GM19395 (cell line): Measurements from ENCODE around the gene ARHGEF4.

Experiments
- ATAC-seq: cut with Tn5 transposase; IDR thresholded peaks from one replicate; pipeline ENCODE4 v1.9.1; 2021; ENCODE audit warnings: mild to moderate bottlenecking, moderate library complexity; ENCODE audit not compliant: unreplicated experiment

The ARHGEF4 gene

DNA sequence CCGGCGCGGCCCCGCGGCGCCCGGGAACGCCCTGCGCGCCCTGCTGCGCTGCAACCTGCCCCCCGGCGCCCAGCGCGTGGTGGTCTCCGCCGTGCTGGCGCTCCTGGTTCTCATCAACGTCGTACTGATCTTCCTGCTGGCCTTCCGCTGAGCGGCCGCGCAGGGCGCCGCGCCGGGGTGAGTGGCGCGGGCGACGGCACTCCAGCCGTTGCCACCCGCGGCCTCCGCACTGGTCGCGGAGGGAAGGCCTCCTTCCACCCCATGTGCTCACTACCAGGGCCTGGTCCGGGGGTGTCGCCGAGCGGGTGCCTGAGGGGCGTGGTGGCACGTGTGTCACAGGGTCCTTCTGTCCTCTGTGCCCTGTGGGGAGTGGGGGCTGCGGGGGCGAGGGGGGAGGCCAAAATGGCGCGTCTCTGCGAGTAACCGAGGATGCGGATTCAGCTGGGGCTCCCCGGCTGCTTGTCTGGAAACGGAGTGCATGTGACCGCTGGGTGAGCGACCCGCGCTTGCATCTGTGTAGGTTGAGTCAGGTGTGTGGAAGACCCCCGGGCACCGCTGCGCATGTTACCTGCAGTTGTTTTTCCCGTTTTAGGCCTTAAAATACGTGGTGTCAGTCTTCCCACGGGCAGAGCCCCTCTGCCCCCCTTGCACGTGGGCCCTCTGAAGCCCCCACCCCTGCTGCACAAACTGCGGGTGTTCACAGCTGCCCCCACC, 198.6 kb downstream of the ARHGEF4 start:
- ATAC-seq: no peak

DNA sequence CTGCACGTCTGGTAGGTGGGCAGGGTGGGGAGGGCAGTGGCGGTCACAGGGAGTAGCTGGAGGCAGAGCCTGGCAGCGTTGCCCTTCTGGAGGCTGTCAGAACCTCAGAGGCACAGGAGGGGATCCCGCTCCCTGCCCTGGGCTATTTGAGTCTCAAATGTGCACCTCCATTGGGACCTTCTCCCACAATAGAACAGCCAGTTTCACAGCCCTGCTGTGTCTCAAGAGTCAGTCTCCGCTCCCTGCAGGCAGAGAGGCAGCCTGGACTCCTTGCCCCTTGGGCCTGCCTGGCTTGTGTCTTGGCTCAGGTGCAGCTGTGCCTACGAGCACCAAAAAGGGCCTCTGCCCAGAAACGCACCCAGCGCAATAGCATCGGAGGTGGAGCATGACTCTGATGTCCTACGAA, 199.1 kb downstream of the ARHGEF4 start:
- ATAC-seq: no peak

DNA sequence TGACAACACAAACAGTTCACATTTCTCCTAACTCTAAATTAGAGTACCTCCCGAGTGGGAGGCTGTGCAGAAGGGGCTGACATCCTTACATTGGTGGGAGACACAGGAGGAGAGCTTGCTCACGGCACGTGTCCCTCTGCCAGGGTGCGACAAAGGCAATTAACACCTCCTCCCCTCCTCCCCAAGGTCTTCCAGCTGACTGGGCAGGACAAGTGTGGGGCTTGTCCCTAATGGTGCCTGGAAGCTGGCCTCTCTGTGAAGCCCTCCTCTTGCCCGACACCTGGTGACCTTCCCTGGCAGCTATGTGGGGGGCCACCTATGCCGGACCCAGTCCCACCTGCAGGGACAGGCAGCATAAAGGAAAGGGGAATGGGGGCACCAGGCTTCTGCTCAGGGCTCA, 199.6 kb downstream of the ARHGEF4 start:
- no peak for ATAC-seq

DNA sequence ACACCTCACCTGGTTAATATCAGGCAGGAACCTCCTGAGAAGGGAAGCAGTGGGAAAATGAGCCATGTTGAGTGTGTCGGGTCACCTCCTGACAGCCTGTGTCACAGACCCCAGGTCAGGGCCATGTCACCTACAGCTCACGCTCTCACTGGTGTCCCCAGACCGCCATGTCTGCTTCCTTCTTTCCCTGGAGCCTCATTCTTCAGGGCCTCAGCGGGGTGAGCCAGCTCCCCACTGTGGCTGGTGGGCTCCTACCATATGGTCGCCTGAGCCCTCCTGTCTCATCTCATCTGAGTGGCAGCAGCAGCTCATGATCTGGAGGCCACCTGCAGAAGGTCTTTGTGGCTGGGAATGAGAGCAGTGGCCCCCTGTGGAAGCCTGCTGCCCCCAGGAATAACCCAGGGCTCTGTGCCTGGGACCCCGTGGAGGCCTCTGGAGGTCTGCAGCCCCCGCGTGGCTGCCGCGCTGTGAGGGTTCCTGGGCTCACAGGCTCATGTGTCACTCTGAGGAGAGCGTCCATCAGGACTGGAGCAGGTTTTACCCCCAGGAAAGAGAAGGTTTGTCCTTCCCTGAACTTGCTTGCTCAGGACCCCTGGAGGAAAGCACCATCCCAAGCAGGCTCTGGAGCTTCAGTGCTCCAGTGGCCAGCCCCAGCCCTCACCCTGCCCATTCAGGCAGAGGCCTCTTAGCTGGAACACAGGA, 200.1 kb downstream of the ARHGEF4 start:
- no peak for ATAC-seq

DNA sequence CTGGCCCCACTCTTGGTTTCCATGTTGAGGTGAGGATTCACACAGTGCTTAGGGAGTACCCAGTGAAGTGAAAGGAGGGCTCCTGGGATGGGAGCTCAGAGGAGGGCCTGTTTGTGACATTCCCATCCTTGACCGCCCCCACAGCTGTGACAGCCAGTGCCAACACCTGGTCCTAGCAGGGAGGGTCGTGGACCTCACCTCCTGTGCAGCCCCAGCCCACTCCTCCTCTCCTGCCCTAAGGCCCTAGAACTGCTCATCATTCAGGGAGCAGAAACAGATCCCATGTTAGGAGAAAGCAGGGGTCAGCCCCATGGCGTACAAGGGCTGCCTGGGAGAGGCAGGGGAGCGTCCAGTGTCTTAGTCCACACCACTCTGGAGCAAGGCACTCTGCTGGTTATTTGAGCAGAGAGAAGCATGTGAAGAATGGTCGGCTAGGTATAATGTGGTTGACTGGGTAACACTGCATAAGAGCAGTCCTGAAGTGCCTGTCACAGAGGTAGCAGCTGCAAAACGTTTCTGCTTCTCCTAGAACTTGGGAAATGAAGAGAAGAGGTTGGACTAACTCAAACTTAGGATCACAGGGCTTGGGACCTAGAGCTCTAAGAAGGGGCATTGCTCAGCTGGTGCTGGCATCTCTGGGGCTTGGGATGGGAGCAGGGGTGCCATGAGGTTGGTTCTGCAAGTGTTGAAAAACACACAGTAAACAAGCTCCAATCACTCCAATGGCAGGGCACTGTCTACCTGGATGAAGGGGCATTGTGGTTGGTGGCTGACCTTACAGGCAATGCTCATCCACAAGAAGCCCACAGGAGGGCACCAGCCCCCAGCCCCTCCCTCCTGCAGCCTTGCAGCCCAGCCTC, 200.9 kb downstream of the ARHGEF4 start:
- ATAC-seq: no peak

DNA sequence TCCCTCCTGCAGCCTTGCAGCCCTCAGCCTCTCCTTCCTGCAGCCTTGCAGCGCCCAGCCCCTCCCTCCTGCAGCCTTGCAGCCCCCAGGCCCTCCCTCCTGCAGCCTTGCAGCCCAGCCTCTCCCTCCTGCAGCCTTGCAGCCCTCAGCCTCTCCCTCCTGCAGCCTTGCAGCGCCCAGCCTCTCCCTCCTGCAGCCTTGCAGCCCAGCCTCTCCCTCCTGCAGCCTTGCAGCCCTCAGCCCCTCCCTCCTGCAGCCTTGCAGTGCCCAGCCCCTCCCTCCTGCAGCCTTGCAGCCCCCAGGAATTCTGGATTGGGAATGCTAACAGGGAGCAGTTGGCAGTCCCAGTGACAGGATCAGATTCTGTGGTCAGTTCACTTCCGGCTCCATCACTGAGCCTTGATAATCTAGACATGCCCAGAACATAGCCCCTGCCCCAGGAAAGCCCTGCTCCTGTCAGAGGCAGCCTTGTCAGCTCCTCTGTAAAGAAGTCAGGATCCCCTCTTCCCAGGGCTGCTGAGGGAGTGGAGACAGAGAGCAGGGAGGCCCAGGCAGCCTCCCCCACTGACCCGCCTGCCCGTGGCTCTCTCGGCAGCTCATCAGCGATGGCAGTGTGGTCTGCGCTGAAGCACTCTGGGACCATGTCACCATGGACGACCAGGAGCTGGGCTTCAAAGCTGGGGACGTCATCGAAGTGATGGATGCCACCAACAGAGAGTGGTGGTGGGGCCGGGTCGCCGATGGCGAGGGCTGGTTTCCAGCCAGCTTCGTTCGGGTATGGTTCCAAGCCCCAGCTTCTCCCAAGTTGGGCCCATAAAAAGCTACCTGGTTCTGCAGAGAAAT, 201.8 kb downstream of the ARHGEF4 start:
- ATAC-seq: no peak

DNA sequence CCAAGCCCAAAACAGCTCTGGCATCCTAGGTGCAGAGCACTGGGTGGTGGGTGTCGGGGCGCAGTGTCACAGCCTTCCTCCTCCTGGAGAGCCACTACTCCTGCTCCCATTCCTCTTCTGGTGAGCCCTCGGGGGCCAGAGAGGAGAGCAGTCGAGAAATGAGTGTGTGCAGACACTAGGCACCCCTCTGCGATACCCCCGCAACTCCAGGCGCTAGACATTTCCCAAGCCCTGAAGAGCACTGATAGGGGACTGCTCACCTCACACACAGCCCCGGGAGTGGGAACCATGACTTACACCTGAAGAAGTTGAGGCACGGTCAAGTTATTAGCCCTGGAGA, 202.4 kb downstream of the ARHGEF4 start:
- ATAC-seq: no peak

DNA sequence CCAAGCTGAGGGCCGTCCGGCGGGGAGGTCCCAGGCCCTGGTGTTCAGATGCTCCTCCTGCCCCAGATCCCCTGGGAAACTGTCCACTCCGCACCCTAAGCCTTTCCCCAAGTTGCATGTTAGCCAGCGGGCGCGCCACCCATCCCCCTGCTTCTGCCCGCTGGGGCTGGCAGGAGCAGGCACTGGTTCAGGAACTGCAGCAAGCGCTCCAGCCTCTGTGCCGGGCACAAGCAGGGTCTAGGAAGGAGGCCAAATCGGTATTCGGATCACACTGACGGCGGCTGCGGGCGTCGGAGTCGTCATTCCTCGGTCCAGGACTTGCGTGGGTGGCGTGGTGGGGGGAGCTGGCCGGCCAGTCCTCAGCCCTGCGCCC, 202.8 kb downstream of the ARHGEF4 start:
- ATAC-seq: no peak

DNA sequence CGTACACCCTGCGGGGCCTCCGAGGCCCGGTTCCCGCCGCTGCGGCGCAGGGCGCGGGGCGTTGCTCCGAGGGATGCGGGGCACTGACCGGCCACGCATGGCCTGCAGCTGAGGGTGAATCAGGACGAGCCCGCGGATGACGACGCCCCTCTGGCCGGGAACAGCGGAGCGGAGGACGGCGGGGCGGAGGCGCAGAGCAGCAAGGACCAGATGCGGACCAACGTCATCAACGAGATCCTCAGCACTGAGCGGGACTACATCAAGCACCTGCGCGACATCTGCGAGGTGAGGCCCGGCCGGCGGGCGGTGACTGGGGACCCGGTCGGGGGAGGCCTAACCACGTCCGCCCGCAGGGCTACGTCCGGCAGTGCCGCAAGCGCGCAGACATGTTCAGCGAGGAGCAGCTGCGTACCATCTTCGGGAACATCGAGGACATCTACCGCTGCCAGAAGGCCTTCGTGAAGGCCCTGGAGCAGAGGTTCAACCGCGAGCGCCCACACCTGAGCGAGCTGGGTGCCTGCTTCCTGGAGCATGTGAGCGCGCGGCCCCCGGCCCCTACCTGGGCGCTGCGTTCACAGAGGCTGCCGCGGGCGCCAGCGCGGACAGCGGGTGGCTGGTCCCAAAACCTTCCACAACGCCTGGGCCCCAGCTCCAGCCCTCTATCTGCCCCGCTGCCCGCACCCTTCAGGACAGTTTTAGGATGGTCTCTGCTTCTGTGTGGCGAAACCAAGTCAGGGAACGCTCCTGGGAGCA, 203.4 kb downstream of the ARHGEF4 start:
- ATAC-seq: no peak

DNA sequence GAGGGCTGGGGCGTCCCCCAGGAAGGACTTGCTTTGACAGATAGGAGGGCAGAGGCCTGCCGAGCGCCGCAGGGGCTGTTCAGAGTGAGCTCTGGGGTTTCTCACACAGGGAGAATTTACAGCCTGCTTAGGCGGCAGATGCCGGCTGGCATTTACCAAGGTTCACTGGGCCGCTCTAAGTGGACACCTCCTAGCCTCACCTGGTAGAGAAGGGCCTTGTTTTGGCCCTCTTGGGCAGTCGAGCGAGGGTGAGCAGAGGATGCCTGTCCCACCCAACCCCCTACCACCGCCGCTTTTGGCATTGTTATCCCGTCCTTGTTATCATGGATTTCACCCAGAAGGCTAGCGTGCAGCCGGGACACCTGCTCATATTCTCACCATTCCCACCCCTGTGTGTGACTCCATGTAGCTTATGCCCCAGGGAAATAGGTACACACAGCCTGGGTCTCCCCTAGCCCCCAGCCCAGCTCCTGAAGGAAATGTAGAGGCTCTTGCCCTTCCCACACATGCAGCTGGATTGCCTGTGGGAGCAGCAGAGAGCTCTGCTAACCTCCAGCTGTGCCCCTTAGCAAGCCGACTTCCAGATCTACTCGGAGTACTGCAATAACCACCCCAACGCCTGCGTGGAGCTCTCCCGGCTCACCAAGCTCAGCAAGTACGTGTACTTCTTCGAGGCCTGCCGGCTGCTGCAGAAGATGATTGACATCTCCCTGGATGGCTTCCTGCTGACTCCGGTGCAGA, 204.1 kb downstream of the ARHGEF4 start:
- no peak for ATAC-seq

DNA sequence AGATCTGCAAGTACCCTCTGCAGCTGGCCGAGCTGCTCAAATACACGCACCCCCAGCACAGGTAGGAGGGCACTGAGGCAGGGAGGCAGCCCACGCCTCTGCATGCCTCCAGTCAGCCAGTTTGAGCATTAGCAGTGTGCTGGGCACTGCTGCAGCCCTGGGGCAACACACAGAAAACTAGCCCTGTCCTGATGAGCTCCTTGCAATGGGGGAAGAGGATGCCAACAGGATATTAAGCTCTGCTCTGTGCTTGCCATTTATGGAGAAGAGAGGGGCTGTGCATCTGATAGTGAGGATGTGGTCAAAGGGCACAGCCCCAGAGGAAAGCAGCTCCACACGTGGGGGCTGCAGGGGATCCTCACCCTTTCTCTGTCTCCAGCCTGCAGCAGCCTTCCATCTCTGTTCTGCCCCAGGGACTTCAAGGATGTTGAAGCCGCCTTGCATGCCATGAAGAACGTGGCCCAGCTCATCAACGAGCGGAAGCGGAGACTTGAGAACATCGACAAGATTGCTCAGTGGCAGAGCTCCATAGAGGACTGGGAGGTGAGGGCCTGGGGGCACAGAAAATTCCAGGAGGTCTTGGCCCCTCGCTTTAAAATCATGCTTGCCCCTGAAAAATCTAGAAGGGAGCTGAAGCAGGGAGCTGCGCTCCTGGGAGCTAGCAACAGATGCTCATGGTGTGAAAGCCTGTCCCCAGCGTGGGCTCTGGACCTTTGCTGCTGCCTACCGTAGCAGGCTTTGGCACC, 204.9 kb downstream of the ARHGEF4 start:
- ATAC-seq: no peak

DNA sequence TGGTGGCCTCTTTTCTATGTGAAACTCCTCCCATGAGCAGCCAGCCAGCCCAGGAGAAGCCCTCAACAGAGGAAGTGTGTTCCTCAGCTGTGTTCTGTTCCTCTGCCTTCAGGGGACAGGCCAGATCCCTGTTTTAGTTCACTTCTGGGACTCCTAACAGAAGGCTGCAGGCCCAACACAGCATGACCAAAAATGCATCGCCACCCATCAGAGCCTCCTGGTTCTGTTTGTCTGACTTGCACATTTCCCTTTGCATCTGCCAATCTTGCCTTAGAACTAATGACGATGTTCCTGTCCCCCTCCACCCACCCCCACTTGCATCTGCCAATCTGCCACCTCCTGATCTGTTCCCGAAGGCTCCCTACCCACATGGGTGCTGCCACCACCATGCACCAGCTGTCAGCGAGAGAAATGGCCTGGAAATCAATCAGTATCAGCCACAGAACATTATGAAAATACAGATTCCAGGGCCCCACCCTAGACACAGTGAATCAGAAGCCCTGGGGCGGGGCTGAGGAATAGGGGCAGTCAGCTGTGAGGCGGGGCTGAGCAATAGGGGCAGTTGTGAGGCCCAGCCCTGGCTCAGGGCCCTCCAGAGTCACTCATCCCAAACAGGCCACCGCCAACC, 205.5 kb downstream of the ARHGEF4 start:
- no peak for ATAC-seq

DNA sequence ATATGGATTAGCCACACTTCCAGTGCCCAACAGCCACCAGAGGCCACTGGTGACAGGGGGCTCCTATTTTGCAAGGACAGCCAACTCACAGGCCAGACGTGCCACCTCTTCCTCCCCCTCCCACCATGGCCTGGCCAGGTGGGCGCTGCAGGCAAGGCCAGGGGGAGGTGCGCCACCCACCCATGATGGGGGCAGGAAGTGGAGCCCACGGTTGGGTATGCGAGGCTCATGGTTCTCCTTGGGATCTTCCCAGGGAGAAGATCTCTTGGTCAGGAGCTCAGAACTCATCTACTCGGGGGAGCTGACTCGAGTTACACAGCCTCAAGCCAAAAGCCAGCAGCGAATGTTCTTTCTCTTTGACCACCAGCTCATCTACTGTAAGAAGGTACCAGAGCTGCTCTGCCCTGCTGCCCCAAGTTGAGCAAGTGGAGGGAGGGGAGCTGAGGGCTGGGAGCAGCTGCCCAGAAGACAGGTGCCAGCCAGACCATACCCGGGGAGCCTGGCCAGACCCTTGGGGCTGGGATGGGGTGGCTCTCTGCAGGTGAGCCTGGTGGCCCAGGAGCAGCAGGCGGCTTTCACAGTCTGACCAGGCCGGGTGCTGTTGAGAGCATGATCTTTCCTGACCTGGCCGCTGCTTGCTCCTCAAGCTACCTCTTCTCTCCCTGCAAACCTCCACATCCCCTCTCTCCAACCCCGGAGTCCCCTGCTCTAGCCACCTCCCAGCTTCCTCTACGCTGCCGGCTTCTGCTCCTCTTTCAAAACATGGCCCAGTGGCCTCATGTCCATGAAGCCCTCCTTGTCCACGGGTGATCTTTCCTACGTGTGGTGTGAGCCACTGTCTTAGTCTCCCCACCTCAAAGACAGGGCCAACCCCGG, 206.7 kb downstream of the ARHGEF4 start:
- no peak for ATAC-seq

DNA sequence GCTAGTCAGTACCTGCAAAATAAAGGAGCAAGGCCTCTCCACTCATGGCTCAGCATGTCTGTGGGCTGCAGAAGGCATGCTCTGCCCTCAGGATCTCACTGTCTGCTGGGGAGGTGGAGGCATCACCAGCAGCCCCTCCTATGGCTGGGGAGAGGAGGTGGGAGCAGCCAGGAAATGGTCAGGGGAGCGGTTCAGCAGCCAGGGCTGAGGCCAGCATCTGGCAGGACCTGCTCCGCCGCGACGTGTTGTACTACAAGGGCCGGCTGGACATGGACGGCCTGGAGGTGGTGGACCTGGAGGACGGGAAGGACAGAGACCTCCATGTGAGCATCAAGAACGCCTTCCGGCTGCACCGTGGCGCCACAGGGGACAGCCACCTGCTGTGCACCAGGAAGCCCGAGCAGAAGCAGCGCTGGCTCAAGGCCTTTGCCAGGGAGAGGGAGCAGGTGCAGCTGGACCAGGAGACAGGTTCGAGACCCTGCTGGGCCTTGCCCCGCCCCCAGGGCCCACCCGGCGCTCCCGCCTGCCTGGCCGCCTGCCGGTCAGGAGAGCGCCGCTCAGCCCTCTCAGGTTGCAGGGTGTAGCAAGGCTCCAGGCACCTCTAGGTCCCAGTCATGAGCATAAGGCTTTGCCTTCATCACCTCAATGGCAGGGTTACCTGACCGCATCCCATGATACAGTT, 207.5 kb downstream of the ARHGEF4 start:
- ATAC-seq: no peak

DNA sequence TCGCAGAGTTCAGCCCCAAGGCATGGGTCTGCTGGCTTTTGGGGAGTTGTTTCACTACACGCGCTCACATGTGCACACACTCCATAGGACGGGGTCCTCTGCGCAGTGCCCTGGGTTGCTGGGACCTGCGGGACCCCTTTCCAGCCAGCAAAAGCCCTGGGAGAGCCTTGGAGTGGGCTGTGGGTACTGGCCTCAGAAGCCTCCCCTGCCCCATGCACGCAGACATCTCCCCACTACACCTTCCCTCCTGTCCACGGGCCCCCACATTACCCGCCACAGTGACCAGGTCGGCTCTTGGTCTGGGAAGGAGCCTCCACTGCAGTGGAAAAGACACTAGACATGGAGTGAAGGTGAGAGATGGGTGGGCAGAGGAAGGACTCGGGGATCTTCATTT, 208.0 kb downstream of the ARHGEF4 start:
- no peak for ATAC-seq

DNA sequence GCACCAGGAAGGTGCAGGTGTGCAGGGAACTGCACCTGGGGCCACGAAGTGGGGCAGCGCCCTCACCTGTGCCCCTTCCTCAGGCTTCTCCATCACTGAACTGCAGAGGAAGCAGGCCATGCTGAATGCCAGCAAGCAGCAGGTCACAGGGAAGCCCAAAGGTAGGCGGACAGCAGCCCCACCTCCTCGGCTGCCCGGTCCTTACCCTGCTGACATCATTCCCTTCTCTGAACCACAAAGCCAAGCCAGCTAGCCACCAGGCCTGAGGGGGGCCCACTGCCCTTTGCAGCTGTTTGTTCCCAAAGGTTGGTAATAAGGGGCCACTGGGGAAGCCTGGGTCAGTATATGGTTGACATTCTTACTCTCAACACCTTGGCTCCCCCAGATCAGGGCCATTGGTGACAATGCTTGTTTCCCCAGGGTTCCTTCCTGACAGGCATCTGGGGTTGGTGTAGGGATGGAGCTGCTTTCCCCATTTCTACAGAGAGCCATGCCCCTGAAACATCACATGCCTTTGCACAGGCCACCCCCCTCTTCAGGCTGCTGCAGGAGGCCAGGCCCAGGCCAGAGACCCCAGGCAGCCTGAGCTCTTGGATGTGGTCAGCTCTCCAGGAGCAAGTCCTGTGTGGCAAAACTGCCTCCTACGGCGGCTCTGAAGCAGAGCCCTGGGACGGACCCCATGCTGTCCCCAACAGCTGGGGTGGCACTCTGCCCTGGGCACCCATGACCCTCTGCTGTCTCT, 208.7 kb downstream of the ARHGEF4 start:
- no peak for ATAC-seq
